H1 (cell line): ENCODE measurements around the gene AFTPH. TPM values are rescaled to one million over a fixed set of nuclear protein-coding genes. Genes with fewer than 3 reads are reported as not detected.

ENCODE experiments used
- KDM4A ChIP-seq: IDR thresholded peaks from one replicate; pipeline ENCODE4 v1.7.1; 2012; ENCODE audit warnings: low read depth, mild to moderate bottlenecking, moderate library complexity, low read length, inconsistent platforms; ENCODE audit not compliant: severe bottlenecking
- polyA plus RNA-seq, 7 experiments: library from polyadenylated mRNA; depleted of rRNA in 3 of 7; stranded (reverse) in 5 of 7; unstranded in 2 of 7; fragments of >200 nt in 5 of 7; fragments of 200-250 nt in 2 of 7; gene quantifications; 1 replicate in 5 of 7; 2 replicates in 1 of 7; 4 replicates in 1 of 7; pipeline versions ENCODE4 v1.2.1 to v1.2.3, GENCODE V29; 2011 to 2013; ENCODE audit warnings: missing spikeins in 2 of 7, mixed read lengths in 2 of 7
- total RNA-seq: library from RNA; stranded (reverse); fragmentation: NEBNext Ultra II Directional; extraction: Animal tissue kit (Norgen Biotek cat#: 25700); gene quantifications from 2 replicates; pipeline ENCODE4 v1.2.1, GENCODE V29; 2021
- TF ChIP-seq, protein P1 (sequence below): IDR thresholded peaks from 2 replicates; pipeline ENCODE4 v1.6.1; 2012; ENCODE audit warnings: inconsistent platforms

AFTPH gene
- total and polyA plus RNA-seq, 2 of the 8 experiments (the other 6 are each of a cell fraction or from before 2014, with no cell fraction given), result 7.3 to 15.0 TPM

DNA sequence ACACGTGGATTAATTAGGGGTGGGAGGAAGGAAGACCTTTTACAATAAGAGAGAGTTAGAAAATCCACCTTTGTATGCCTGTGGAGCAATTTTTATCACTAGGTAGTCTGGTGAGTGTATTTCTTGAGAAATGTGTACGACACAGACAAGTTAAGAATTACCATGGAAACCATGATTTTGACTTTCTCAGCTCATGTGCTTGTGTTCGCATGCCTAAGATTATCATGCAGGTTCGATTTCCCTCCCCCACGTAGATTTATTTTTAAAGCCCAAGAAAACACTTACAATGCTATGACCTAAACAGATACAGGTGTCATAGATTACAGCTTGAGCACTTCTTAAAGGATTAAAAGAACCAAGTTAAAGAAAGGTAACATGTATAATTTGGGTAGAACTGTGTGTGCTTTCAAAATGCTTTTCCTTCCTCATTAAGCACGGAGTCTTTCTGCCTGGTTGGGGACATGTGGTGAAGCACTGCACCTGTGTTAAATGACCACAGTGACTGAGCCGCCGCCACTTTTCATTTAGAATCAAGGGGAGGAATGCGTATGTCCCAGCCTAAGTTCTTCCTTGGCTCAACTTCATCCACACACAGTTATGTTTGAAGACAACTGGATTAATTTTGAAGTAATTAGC, 113.0 kb downstream of the AFTPH start (continued):
- TF ChIP-seq KDM4A, result no peak
- TF ChIP-seq, protein P1, sequence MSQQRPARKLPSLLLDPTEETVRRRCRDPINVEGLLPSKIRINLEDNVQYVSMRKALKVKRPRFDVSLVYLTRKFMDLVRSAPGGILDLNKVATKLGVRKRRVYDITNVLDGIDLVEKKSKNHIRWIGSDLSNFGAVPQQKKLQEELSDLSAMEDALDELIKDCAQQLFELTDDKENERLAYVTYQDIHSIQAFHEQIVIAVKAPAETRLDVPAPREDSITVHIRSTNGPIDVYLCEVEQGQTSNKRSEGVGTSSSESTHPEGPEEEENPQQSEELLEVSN, result no peak
- TF ChIP-seq, all 59 proteins: peak for 0
